GM18505 (cell line): ENCODE data around the gene PRDM16.

Experiments used
- ATAC-seq: cut with Tn5 transposase; IDR thresholded peaks from one replicate; pipeline ENCODE4 v1.9.1; 2021; ENCODE audit not compliant: unreplicated experiment
- POLR2A ChIP-seq: IDR thresholded peaks from 4 replicates; pipeline ENCODE4 v1.6.1; 2011; ENCODE audit warnings: borderline replicate concordance; ENCODE audit not compliant: insufficient read depth, insufficient read length; ENCODE audit errors: extremely low read depth

Gene PRDM16

DNA sequence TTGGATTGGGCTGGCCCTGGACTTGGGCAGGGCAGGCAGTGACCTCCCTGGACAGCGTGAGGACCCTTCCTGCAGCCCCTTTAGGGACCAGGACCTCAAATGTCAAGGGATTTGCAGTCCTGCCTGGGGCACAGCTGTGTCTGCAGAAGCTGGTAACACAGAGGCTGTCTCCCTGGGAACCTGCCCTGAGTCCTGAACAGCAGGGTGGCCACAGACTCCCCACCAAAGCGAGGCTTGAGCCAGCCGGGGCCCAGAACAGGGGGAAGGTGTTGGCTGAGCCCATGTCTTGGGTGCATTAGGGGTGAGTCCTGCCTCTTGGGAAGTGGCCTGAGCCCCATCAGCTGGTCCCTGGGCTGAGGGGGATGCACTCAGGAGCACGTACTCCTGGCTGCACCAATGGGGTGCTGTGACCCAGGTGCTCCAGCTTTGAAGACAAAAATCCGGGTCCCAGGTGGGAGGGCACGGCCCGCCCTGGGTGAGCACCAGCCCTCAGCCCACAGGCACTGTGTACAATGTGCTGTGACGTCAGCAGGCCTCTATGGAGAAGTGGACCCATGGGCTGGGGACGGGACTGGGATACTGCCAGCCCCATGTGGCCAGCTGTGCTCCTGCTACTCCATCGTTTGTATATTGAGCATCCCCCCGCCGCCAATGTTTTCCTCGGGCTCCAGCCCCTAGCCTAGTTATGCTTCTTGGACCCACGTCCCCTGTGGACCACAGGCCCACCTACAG, 313.5 kb downstream of the PRDM16 start:
- no peak for TF ChIP-seq POLR2A
- no peak for ATAC-seq

DNA sequence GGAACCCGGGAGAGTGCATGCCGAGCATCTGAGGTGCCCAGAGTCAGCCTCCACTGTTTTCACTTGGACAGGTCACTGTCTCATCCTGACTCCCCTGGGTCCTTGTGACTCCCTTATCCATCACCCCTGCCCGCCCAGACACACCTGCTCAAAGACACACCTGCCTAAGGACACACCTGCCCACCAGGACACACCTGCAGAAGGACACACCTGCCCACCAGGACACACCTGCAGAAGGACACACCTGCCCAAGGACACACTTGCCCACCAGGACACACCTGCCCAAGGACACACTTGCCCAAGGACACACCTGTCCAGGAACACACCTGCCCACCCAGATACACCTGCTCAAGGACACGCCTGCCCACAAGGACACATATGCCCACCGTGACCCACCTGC, 314.7 kb downstream of the PRDM16 start:
- ATAC-seq: no peak
- no peak for TF ChIP-seq POLR2A

DNA sequence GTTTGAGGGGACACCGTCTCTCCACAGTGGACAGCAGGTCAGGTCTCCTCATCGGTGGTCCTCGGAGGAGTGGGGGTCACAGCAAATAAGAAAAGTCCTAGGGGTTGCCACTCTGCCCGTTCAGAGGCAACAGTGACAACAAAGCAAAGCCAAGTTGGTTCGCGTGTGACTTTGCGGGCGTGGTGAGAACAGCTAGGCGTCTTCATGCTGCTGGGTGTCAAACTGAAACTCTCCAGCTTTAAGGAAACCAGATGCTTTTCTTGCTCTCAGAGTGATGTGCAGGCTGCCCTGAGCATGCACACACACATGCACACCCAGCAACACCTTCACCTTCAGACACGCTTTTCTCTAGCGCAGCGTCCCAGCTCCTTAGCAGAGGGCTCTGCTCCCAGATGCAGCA, 315.4 kb downstream of the PRDM16 start:
- no peak for TF ChIP-seq POLR2A
- no peak for ATAC-seq

DNA sequence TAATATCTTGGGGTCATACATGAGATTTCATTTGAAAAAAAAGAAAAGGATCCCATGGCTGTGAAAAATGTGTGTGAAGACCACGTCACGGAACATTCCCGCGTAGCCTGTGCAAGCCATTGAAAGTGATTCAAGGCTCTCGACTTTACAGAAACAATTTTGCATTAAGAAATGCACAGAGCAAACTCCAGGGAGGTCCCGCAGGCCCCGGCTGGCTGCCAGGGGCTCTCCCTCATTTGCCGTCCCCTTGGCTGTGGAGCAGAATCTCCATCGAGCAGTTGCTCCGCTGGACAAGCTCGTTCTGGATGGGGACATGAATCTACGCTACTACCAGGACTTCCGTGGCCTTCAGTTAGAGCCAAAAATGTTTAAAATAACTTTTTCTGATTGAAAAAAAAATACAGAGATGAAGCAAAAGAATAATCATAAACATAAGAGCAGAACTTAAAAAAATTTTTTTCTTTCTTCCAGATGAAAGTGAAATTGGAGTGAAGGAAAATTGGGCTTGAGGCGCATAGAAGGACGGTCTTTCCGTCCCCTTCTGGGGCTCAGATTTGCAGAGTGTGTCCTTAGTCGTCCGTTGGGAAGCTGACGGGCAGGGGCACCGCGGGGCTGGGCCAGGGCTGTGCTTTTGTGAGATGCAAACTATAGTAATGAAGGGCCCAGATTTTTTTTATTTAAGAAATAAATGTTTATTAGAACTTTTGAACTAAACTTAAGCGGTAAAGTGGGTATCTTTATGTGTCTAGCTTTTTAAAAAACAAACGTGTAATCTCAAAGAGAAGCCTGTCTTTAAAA, 317.4 kb downstream of the PRDM16 start:
- no peak for TF ChIP-seq POLR2A
- ATAC-seq: no peak

DNA sequence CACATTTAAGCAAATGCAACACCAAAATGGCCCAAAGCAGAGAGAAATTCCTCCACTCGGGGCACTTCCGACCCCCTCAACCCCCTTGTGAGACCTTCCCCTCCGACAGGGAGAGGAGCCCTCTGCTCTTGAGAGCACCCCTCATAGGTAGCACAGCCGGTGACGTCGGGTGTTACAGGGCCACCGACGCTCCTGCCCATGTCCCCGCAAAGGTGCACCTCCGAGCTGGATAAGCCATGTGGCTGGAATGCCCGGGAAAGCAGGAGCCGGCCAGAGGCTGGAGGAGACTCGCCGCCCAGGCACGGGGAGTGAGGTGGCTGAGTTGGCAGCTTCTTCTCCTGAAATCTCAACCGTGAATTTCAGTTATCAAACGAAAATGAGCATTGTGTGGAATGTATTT, 318.4 kb downstream of the PRDM16 start:
- no peak for TF ChIP-seq POLR2A
- no peak for ATAC-seq

DNA sequence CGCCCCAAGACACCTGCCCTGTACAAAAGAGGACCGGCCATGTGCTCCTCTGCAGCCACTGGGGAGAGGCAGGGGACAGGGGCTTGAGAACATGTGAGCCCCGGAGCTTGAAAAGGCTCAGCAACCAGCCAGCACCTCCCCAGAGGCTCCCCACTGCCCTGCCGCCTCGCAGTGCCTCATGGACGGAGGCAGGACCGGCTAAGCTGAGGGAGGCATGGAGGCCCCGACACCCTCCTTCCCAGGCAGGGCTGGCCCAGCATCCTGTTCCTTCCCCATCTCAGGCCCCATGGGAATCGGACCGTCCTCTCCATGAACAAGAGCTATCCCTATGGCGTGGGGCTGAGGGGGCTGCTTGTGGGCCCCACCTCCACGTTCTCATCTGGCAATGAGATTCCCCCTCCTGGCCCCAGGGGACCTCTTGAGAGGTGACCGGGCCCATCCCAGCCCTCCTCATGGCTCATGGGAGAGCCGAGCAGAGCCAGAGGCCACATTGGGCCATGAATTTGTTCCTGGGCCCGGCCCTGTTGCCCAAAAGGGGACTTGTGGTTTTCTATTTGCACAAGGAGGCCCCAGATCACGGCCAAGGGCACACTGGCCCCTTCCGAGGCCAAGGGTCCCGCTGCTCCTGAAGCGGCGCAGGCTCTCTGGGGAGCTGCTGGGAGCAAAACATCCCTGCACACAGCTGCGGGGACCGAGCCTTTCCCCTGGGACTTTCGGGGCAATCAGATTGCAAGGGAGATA, 320.3 kb downstream of the PRDM16 start:
- no peak for TF ChIP-seq POLR2A
- ATAC-seq: no peak

DNA sequence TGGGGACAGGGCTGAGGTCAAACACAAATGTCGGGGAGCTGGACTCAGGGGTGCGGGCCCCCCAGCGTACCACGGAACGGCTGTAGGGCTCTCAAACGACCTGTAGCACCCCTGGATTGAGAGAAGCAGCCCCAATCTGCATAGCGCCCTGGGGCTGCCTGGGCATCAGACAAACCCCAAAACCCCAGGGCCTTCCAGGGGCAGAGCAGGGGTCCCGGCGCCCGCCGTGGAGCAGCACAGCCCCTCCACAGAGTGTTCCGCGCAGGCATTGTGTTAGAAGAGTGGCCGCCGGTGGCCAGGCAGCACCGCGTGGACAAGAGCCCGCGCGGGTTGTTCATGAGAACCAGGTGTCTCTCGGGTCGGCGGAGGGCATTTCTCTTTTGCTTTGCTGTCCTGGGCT, 321.3 kb downstream of the PRDM16 start:
- no peak for ATAC-seq
- TF ChIP-seq POLR2A: no peak

DNA sequence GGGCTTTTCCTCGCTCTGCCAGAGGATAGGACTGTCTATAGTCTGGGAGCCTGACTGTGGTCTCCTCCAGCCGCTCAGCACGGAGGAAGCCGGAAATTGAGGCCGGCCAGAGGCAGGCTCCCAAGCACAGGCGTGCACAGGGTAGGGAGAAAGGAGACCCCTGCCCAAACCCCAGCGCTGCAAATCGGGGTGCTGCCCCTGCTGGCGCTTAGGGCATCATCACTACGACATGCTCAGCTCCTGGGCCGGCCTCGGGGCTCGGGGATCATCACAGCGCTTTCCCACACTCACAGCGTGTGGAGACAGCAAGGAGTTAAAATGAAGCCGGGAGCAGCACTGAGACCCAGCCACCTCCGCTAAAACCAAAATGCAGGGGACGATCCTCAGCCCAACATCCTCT, 322.7 kb downstream of the PRDM16 start:
- no peak for ATAC-seq

DNA sequence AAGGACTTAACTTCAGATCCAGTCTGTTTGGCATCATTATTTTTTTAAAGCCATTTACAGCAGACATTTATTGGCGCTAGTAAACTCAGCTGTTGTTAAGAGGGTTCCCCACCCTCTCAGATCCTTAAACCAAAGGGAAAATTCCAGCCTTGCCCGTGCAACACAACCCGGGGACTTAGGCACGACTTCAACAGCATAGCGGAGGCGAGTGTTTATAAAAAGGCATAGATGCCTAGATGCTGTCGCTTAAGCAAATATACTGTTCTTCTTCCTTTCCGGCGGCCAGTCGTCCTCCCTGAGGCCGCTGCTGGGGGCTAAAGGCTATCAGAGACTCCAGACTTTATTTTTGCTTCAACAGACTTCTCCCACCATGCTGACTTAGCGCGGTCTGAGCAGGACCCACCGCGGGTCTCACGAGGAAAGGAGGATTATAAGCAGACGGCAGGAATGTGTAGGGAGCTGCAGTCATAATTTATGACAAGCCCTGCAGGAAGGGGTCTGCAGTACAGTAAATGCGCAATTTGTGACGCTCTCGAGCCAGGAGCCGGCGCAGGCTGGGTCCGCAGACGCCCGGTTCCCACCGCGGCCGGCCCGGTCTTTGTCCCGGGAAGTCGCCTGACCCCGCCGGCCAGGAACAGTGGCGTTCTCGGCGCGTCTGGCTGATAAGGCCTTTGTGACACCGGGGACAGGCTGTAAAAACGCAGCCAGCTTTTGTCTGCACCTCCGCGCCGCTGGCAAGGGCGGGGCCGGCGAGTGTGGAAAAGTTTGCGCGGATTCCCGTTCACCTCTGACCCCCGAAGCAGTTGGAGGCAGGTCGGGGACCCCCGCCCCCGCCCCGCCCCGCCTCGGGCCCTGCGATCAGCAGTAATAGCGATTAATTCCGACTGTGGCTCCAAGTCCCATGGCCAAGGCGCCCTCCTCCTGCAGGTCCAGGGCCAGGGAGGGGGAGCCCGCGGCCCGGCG, 324.3 kb downstream of the PRDM16 start:
- ATAC-seq: no peak

More for the DNA sequence above, 322.7 kb downstream of the PRDM16 start:
- no peak for TF ChIP-seq POLR2A

DNA sequence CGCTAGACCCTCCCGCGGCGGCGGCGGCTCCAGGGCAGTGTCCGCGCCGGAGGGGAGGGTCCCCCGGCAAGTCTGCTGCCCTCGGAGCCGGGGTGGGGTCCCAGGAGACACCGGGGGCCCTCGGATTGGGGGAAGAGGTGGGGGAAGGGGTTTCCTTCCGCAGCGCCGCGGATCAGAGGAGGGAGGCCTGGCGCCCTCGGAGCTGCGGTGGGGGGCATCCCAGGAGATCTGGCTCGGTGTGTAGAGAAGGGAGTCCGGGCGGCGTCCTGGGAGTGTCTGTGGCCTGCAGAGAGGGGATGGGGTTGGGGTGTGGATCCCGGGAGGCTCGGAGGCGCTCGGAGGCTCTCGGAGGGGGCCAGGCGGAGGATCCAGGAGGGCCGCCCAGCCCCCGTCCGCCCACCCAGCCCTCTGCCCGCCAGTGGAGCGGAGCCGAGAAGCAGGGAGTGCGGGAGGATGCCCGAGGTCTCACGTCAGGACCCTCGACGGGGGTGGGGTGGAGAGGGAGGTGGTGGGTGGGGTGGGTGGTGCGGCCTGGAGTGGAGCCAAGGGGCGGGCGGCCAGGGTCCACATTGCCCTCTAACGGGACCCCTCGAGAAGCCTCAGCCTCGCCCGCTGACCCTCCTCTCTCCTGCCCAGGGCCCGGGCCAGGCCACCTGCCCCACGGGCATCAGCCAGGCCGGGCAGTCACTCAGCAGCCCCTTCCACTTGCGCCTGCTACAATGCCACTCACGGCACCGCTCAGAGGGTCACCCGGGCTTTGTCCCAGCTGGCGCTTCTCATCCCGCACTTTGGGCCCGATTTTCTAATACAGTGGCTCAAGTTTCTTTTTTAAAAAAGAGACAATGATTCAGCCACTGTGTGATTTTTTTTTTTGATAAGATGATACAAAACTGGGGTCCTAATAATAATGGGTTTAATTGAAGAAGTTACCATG, 325.3 kb downstream of the PRDM16 start:
- ATAC-seq: no peak
- TF ChIP-seq POLR2A: no peak

More for the DNA sequence above, 324.3 kb downstream of the PRDM16 start:
- no peak for TF ChIP-seq POLR2A

DNA sequence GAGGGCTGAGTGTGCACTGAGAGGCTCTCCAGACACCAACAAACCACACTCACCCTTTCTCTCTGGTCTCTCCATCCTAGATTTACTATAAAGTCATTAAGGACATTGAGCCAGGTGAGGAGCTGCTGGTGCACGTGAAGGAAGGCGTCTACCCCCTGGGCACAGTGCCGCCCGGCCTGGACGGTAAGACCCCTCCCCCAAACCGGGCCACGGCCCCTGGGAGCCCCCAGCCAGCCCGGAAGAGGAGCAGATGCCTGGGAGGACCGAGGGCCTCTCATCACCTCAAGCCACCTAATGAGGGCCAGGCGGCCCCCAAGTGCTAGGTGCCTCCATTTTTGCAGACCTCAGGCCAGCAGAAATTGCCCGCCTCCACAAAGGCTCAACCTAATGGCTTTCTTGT, 327.4 kb downstream of the PRDM16 start:
- TF ChIP-seq POLR2A: no peak
- ATAC-seq: no peak
